Mammary epithelial cell (primary cell): ENCODE data around the gene XRCC6.

Experiments
- EZH2 ChIP-seq: IDR thresholded peaks from 2 replicates; pipeline ENCODE4 v1.6.1; 2012; ENCODE audit warnings: low read length, inconsistent platforms, borderline replicate concordance
- TF ChIP-seq, protein P1 (sequence below), 2 donors: IDR thresholded peaks in 1 of 2; conservative IDR thresholded peaks in 1 of 2; 2 replicates each; pipeline ENCODE4 v1.5.1; 2011 to 2012; ENCODE audit warnings: inconsistent platforms in 2 of 2, low read length in 2 of 2, mild to moderate bottlenecking in 2 of 2, control low read depth in 1 of 2, low read depth in 1 of 2; ENCODE audit not compliant: insufficient read depth in 1 of 2; ENCODE audit errors: extremely low read depth in 1 of 2

DNA sequence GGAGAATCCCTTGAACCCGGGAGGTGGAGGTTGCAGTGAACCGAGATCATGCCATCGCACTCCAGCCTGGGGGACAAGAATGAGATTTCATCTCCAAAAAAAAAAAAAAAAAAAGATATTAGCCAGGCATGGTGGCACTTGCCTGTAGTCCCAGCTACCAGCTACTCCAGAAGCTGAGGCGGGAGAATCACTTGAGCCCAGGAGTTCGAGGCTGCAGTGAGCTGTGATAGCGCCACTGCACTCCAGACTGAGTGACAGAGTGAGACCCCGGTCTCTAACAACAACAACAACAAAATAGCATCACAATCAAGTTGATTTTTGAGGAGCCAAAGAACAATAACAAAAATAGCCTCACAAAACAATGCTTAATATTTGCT is 33.8 kb upstream of the XRCC6 start:
- TF ChIP-seq, protein P1, sequence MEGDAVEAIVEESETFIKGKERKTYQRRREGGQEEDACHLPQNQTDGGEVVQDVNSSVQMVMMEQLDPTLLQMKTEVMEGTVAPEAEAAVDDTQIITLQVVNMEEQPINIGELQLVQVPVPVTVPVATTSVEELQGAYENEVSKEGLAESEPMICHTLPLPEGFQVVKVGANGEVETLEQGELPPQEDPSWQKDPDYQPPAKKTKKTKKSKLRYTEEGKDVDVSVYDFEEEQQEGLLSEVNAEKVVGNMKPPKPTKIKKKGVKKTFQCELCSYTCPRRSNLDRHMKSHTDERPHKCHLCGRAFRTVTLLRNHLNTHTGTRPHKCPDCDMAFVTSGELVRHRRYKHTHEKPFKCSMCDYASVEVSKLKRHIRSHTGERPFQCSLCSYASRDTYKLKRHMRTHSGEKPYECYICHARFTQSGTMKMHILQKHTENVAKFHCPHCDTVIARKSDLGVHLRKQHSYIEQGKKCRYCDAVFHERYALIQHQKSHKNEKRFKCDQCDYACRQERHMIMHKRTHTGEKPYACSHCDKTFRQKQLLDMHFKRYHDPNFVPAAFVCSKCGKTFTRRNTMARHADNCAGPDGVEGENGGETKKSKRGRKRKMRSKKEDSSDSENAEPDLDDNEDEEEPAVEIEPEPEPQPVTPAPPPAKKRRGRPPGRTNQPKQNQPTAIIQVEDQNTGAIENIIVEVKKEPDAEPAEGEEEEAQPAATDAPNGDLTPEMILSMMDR (conservative IDR thresholded peaks at IDR 0.05 in 1 of 2, IDR thresholded peaks at IDR 0.05 in 1 of 2; ENCODE audit: extremely low read depth in 1 of 2, insufficient read depth in 1 of 2, low read depth in 1 of 2, low read length in 2 of 2): no peak
- no peak for TF ChIP-seq EZH2
